Measurements from ENCODE around the gene GALNTL6. TPM values are rescaled to one million over a fixed set of nuclear protein-coding genes. Genes with fewer than 3 reads are reported as not detected.

GALNTL6 gene
- total and polyA plus RNA-seq, 9 of the 15 experiments (the other 6 are each of a cell fraction or from before 2014, with no cell fraction given), result 0.18 to 0.50 (median 0.29) TPM

DNA sequence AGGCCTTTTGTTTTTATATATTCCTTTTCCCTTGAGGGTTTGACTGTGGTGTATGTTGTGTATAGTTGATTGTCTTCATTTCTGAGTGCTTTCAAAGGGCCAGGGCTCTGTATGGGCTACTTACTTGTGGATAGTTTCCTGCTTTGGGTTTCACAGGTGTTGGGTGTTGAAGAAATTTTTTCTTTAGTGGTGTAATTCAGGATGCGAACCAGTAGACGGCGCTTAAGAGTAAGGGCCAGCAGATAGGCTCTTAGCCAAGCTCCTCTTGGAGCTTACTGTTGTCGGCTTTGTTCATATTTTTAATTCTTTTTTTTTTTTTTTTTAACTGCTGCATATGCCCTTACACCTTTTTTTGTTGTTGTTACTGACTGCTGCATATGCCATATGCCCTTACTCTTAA, 1079.1 kb downstream of the GALNTL6 start:
- WGBS (ENCODE audit: insufficient coverage, low coverage, missing lambda C conversion rate), result 0% methylated on average over 4 of the region's 4 CpGs
- no peaks in the 10 kb centered on the region for H3K4me1 ChIP-seq (replicated peaks in 1 of 2; ENCODE audit: control insufficient read depth in 2 of 2, insufficient read depth in 2 of 2, low read length in 2 of 2)
- ATAC-seq, result peak; percentile 80
- H3K27ac ChIP-seq (ENCODE audit: extremely low read depth, low read depth, low read length), result no peak overlapping the region
- POLR2A ChIA-PET, result interaction anchor here (0.6 to 1.5 kb wide), 2 partner anchors 10 to 408 kb away, joined by 3 to 4 read pairs; no protein-coding TSS in a partner anchor
- no peaks in the 10 kb centered on the region for H3K27me3 ChIP-seq (ENCODE audit: control insufficient read depth in 2 of 2, insufficient read depth in 2 of 2, low read length in 2 of 2)
- CTCF ChIA-PET (ENCODE audit: low intra/inter-chr PET ratio), result interaction anchor here (0.7 kb wide), 2 partner anchors 93 to 122 kb away, joined by 4 to 8 read pairs; no protein-coding TSS in a partner anchor
- H3K4me2 ChIP-seq (ENCODE audit: insufficient read depth, low read length), result no peak overlapping the region
- no peaks in the 10 kb centered on the region for H3K9me1 ChIP-seq (ENCODE audit: control insufficient read depth, insufficient read depth, low read length)
- no peak overlapping the region for H3K4me3 ChIP-seq
- in situ Hi-C loops (cut with MboI), result no loop called here
- no peak overlapping the region for H2AFZ ChIP-seq (ENCODE audit: low read depth, low read length)
- intact Hi-C loops (cut with micrococcal nuclease), result loop anchor here (5.0 to 10.0 kb wide), 3 partner anchors 105 to 523 kb away; no protein-coding TSS in a partner anchor
- BruUV-seq (replicated peaks), result no TSS peak
- no peaks in the 10 kb centered on the region for H4K20me1 ChIP-seq (replicated peaks; ENCODE audit: control insufficient read depth, insufficient read depth, low read length)
- DNase-seq (ENCODE audit: extremely low read depth in 1 of 4, low spot score in 3 of 4), result peak; percentile 17 to 45 (median 27)
- no peaks in the 10 kb centered on the region for H3K79me2 ChIP-seq (ENCODE audit: control insufficient read depth, insufficient read depth, low read length)
- no peaks in the 10 kb centered on the region for H3K36me3 ChIP-seq (ENCODE audit: control insufficient read depth, insufficient read depth, low read length)
- H3K9ac ChIP-seq (ENCODE audit: insufficient read depth in 1 of 2, low read depth in 2 of 2, low read length in 2 of 2), result no peak overlapping the region
- FAIRE-seq, result peak; percentile 75
- H3K9me3 ChIP-seq (replicated peaks; ENCODE audit: control insufficient read depth, insufficient read depth, low read depth, low read length), result no peaks in the 10 kb centered on the region; the same call in 1 of the 2 replicates
- TF ChIP-seq, protein P1, sequence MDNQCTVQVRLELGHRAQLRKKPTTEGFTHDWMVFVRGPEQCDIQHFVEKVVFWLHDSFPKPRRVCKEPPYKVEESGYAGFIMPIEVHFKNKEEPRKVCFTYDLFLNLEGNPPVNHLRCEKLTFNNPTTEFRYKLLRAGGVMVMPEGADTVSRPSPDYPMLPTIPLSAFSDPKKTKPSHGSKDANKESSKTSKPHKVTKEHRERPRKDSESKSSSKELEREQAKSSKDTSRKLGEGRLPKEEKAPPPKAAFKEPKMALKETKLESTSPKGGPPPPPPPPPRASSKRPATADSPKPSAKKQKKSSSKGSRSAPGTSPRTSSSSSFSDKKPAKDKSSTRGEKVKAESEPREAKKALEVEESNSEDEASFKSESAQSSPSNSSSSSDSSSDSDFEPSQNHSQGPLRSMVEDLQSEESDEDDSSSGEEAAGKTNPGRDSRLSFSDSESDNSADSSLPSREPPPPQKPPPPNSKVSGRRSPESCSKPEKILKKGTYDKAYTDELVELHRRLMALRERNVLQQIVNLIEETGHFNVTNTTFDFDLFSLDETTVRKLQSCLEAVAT (IDR thresholded peaks at IDR 0.05), result peak in 1 of 2 experiments; percentile 46; a peak in 1 of 4 replicates
- TF ChIP-seq ZNF140 (CRISPR knock-in tag; IDR thresholded peaks at IDR 0.05) (no peak), ZNF311 (CRISPR knock-in tag; IDR thresholded peaks at IDR 0.05) (no peak), RFX5 (IDR thresholded peaks at IDR 0.05; ENCODE audit: low read depth, low read length) (no peak), SMC3 (conservative IDR thresholded peaks at IDR 0.05; ENCODE audit: insufficient read depth, low read depth, low read length) (0 out of 2 replicates have a peak, but pooled peaks have one; percentile 17), GTF2F1 (IDR thresholded peaks at IDR 0.05; ENCODE audit: low read depth, low read length) (no peak), LARP7 (IDR thresholded peaks at IDR 0.05) (no peak), CBX2 (IDR thresholded peaks at IDR 0.05; ENCODE audit: insufficient read depth, low read length, poor library complexity, severe bottlenecking) (no peak), NFIC (IDR thresholded peaks at IDR 0.05) (peak; percentile 58)
- TF ChIP-seq, protein P2, sequence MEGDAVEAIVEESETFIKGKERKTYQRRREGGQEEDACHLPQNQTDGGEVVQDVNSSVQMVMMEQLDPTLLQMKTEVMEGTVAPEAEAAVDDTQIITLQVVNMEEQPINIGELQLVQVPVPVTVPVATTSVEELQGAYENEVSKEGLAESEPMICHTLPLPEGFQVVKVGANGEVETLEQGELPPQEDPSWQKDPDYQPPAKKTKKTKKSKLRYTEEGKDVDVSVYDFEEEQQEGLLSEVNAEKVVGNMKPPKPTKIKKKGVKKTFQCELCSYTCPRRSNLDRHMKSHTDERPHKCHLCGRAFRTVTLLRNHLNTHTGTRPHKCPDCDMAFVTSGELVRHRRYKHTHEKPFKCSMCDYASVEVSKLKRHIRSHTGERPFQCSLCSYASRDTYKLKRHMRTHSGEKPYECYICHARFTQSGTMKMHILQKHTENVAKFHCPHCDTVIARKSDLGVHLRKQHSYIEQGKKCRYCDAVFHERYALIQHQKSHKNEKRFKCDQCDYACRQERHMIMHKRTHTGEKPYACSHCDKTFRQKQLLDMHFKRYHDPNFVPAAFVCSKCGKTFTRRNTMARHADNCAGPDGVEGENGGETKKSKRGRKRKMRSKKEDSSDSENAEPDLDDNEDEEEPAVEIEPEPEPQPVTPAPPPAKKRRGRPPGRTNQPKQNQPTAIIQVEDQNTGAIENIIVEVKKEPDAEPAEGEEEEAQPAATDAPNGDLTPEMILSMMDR (IDR thresholded peaks at IDR 0.05 in 2 of 3, conservative IDR thresholded peaks at IDR 0.05 in 1 of 3; ENCODE audit: insufficient read depth in 2 of 3, low read depth in 1 of 3, low read length in 3 of 3), result peak; percentile 56 to 71 (median 70)
- TF ChIP-seq, protein P3, sequence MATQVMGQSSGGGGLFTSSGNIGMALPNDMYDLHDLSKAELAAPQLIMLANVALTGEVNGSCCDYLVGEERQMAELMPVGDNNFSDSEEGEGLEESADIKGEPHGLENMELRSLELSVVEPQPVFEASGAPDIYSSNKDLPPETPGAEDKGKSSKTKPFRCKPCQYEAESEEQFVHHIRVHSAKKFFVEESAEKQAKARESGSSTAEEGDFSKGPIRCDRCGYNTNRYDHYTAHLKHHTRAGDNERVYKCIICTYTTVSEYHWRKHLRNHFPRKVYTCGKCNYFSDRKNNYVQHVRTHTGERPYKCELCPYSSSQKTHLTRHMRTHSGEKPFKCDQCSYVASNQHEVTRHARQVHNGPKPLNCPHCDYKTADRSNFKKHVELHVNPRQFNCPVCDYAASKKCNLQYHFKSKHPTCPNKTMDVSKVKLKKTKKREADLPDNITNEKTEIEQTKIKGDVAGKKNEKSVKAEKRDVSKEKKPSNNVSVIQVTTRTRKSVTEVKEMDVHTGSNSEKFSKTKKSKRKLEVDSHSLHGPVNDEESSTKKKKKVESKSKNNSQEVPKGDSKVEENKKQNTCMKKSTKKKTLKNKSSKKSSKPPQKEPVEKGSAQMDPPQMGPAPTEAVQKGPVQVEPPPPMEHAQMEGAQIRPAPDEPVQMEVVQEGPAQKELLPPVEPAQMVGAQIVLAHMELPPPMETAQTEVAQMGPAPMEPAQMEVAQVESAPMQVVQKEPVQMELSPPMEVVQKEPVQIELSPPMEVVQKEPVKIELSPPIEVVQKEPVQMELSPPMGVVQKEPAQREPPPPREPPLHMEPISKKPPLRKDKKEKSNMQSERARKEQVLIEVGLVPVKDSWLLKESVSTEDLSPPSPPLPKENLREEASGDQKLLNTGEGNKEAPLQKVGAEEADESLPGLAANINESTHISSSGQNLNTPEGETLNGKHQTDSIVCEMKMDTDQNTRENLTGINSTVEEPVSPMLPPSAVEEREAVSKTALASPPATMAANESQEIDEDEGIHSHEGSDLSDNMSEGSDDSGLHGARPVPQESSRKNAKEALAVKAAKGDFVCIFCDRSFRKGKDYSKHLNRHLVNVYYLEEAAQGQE (IDR thresholded peaks at IDR 0.05; ENCODE audit: borderline replicate concordance), result peak; percentile 56
- TF ChIP-seq, protein P3 (CRISPR knock-in tag; IDR thresholded peaks at IDR 0.05; ENCODE audit: low read depth), result no peak

Measured in K562 (cell line).